Measurements from ENCODE around the gene KLHL25. TPM values are rescaled to one million over a fixed set of nuclear protein-coding genes. Genes with fewer than 3 reads are reported as not detected.

The KLHL25 gene
- total and polyA plus RNA-seq, 7 donors: 3.0 to 9.0 (median 5.7) TPM

- DNase-seq: no peak
- Histone ChIP-seq H3K4me3 (no peak overlapping the region), H3K27me3 (no peaks in the 10 kb centered on the region), H3K36me3 (peaks cover 10 to 71% (median 57%) of the 10 kb centered on the region in 4 donors), H3K9me3 (no peaks in the 10 kb centered on the region), H3K27ac (peak overlapping the region in 1 of 4 donors; percentile 84), H3K4me1 (peaks cover 0 to 40% (median 36%) of the 10 kb centered on the region in 4 donors)
- TF ChIP-seq POLR2A (IDR thresholded peaks at IDR 0.05) (no peak), POLR2AphosphoS5 (IDR thresholded peaks at IDR 0.05) (no peak), EP300 (IDR thresholded peaks at IDR 0.05) (no peak)
- TF ChIP-seq, protein P1, sequence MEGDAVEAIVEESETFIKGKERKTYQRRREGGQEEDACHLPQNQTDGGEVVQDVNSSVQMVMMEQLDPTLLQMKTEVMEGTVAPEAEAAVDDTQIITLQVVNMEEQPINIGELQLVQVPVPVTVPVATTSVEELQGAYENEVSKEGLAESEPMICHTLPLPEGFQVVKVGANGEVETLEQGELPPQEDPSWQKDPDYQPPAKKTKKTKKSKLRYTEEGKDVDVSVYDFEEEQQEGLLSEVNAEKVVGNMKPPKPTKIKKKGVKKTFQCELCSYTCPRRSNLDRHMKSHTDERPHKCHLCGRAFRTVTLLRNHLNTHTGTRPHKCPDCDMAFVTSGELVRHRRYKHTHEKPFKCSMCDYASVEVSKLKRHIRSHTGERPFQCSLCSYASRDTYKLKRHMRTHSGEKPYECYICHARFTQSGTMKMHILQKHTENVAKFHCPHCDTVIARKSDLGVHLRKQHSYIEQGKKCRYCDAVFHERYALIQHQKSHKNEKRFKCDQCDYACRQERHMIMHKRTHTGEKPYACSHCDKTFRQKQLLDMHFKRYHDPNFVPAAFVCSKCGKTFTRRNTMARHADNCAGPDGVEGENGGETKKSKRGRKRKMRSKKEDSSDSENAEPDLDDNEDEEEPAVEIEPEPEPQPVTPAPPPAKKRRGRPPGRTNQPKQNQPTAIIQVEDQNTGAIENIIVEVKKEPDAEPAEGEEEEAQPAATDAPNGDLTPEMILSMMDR (IDR thresholded peaks at IDR 0.05): no peak
- WGBS, 2 donors: 83 to 89% methylated on average over 1 of the region's 1 CpG
- intact Hi-C loops (cut with DNase I): no loop called here
These were observed 72.2 kb downstream of the KLHL25 start for GRCh38 chr15:85722374-85723152.

DNA sequence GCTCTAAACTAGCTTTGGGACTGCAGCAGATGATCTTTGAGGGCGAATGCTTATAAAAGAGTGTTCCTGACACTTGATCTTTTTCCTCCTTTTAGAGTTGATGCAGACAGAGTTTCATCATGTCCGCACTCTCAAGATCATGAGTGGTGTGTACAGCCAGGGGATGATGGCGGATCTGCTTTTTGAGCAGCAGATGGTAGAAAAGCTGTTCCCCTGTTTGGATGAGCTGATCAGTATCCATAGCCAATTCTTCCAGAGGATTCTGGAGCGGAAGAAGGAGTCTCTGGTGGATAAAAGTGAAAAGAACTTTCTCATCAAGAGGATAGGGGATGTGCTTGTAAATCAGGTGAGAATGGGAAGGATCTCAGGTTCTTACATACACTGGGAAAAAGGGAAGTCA, 75.7 kb downstream of the KLHL25 start:
- 97 to 99% methylated on average over 4 of the region's 4 CpGs for WGBS, 2 donors
- peaks cover 13 to 89% (median 66%) of the 10 kb centered on the region in 4 donors for H3K36me3 ChIP-seq
- intact Hi-C loops (cut with DNase I): no loop called here
- H3K9me3 ChIP-seq: no peaks in the 10 kb centered on the region
- no peak overlapping the region for H3K4me3 ChIP-seq
- H3K27me3 ChIP-seq: no peaks in the 10 kb centered on the region
- TF ChIP-seq EP300 (IDR thresholded peaks at IDR 0.05): no peak
- H3K27ac ChIP-seq: no peak overlapping the region
- peaks cover 0 to 4% (median 2%) of the 10 kb centered on the region in 4 donors for H3K4me1 ChIP-seq
- no peak for DNase-seq

GRCh38 chr15:85718271-85718971, 76.3 kb downstream of the KLHL25 start:
- intact Hi-C loops (cut with DNase I): no loop called here
- WGBS, 2 donors: 88 to 90% methylated on average over 12 of the region's 12 CpGs
- H3K9me3 ChIP-seq: no peaks in the 10 kb centered on the region
- no peak overlapping the region for H3K27ac ChIP-seq
- peaks cover 13 to 86% (median 63%) of the 10 kb centered on the region in 4 donors for H3K36me3 ChIP-seq
- no peak for DNase-seq
- TF ChIP-seq EP300 (IDR thresholded peaks at IDR 0.05) (no peak), POLR2A (IDR thresholded peaks at IDR 0.05) (no peak)
- H3K4me3 ChIP-seq: no peak overlapping the region
- H3K27me3 ChIP-seq: no peaks in the 10 kb centered on the region
- no peaks in the 10 kb centered on the region for H3K4me1 ChIP-seq

DNA sequence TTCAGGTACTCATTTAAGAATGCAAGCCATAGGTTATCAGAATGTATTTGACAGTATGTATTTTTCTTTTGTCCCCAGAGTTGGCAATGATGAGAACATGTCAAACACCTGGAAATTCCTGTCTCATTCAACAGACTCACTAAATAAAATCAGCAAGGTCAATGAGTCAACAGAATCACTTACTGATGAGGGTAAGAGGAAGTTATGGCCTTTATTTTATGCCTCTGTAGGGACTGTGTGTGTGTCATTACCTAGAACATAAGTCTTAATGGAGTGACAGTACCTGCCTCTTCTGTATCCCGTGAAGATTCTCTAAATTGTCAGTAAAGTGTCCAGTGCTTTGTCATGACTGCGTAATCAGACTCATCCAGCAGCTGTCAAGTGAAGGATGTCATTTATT, 77.5 kb downstream of the KLHL25 start:
- Histone ChIP-seq H3K4me1 (no peaks in the 10 kb centered on the region), H3K27me3 (no peaks in the 10 kb centered on the region), H3K4me3 (no peak overlapping the region), H3K27ac (peak overlapping the region in 1 of 4 donors; percentile 10), H3K9me3 (no peaks in the 10 kb centered on the region), H3K36me3 (peaks cover 13 to 82% (median 59%) of the 10 kb centered on the region in 4 donors)
- WGBS, 2 donors: 92 to 94% methylated on average over 2 of the region's 2 CpGs
- DNase-seq: no peak
- intact Hi-C loops (cut with DNase I): no loop called here
- TF ChIP-seq, protein P1 (IDR thresholded peaks at IDR 0.05): no peak
- no peak for TF ChIP-seq POLR2AphosphoS5 (IDR thresholded peaks at IDR 0.05)
- no peak for TF ChIP-seq EP300 (IDR thresholded peaks at IDR 0.05)
- TF ChIP-seq POLR2A (IDR thresholded peaks at IDR 0.05): no peak

DNA sequence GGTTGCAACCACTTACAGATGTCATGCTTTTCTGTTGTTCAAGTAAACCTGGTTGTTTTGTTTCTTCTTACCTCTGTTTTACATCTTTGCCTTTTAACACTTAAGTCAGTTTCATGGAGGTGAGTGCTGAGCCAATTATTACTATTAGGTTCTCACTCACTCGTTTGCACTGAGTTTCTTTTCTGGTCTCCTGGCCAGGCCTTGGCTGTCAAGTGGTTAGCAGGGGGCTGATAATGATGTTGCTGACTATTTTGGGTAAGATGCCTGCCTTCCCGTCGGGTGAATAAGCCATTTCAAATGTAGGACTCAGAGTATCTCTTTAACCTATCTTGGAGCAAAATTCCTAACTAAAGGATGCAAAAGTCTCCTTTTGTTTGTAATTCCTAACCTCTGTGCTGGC, 78.5 kb downstream of the KLHL25 start:
- Histone ChIP-seq H3K9me3 (no peaks in the 10 kb centered on the region), H3K36me3 (peaks cover 16 to 81% (median 58%) of the 10 kb centered on the region in 4 donors), H3K4me3 (no peak overlapping the region), H3K4me1 (no peaks in the 10 kb centered on the region), H3K27ac (peak overlapping the region in 1 of 4 donors; percentile 10), H3K27me3 (no peaks in the 10 kb centered on the region)
- TF ChIP-seq POLR2A (IDR thresholded peaks at IDR 0.05) (no peak), POLR2AphosphoS5 (IDR thresholded peaks at IDR 0.05) (no peak), EP300 (IDR thresholded peaks at IDR 0.05) (no peak)
- TF ChIP-seq, protein P1 (IDR thresholded peaks at IDR 0.05): no peak
- no peak for DNase-seq
- 80 to 86% methylated on average over 3 of the region's 3 CpGs for WGBS, 2 donors
- intact Hi-C loops (cut with DNase I): no loop called here

Measured in sigmoid colon (tissue), 7 donors.